K562 (cell line): ENCODE data around the gene NPB. TPM values are rescaled to one million over a fixed set of nuclear protein-coding genes. Genes with fewer than 3 reads are reported as not detected.
A peak's percentile ranks its signal among the peaks of the same experiment; 100 is the strongest.

Experiments used
- CHCHD3 ChIP-seq: fragments of 250-450 bp; sonication (Bioruptor Pico); IDR thresholded peaks from 2 replicates; pipeline ENCODE4 v2.1.2; 2022; ENCODE audit warnings: mild to moderate bottlenecking
- ELK1 ChIP-seq: sonication (generic); formaldehyde crosslinking; IDR thresholded peaks from 2 replicates; pipeline ENCODE4 v1.8.1; 2022; ENCODE audit warnings: missing genetic modification reagents
- HMG20A ChIP-seq: fragments of 450-650 bp; formaldehyde crosslinking; conservative IDR thresholded peaks from 2 replicates; pipeline ENCODE4 v1.4.0; 2020; ENCODE audit warnings: mild to moderate bottlenecking, mixed read lengths
- MBD2 ChIP-seq: sonication (generic); IDR thresholded peaks from 2 replicates; pipeline ENCODE4 v1.6.1; 2016; ENCODE audit warnings: low read depth, borderline replicate concordance
- NKRF ChIP-seq: fragments of 450-650 bp; IDR thresholded peaks from 2 replicates; pipeline ENCODE4 v1.6.1; 2016; ENCODE audit warnings: borderline replicate concordance
- NR4A1 ChIP-seq, 2 experiments: fragments of 250-450 bp in 1 of 2; fragments of 450-650 bp in 1 of 2; sonication (Bioruptor Pico) in 1 of 2; IDR thresholded peaks; 2 replicates each; pipeline versions ENCODE4 v1.4.0 to v1.6.1; 2016 to 2020; ENCODE audit warnings: mild to moderate bottlenecking in 2 of 2, missing compliant biosample characterization in 1 of 2, missing genetic modification characterization in 1 of 2, moderate library complexity in 1 of 2
- PHF21A ChIP-seq: fragments of 450-650 bp; IDR thresholded peaks from 2 replicates; pipeline ENCODE4 v1.6.1; 2017; ENCODE audit warnings: low read depth, borderline replicate concordance
- RERE ChIP-seq: sonication (generic); formaldehyde crosslinking; IDR thresholded peaks from 2 replicates; pipeline ENCODE4 v1.8.0; 2023; ENCODE audit warnings: missing genetic modification reagents, mild to moderate bottlenecking, borderline replicate concordance
- TEAD4 ChIP-seq, 2 experiments: sonication (generic) in 1 of 2; formaldehyde crosslinking in 1 of 2; IDR thresholded peaks; 2 replicates each; pipeline versions ENCODE4 v1.6.1 to v1.8.0; 2012 to 2022; ENCODE audit warnings: borderline replicate concordance in 1 of 2, inconsistent platforms in 1 of 2, low read length in 1 of 2, mild to moderate bottlenecking in 1 of 2, missing genetic modification reagents in 1 of 2
- TRIM25 ChIP-seq: fragments of 450-650 bp; IDR thresholded peaks from 2 replicates; pipeline ENCODE4 v1.7.0; 2016; ENCODE audit warnings: borderline replicate concordance
- ZFP36 ChIP-seq: fragments of 150-350 bp; IDR thresholded peaks from 2 replicates; pipeline ENCODE4 v1.6.1; 2018; ENCODE audit warnings: low read length, low read depth; ENCODE audit not compliant: partially characterized antibody
- ZKSCAN1 ChIP-seq: fragments of 150-350 bp; IDR thresholded peaks from 2 replicates; pipeline ENCODE4 v1.6.1; 2016; ENCODE audit warnings: low read depth, low read length
- ZNF23 ChIP-seq: fragments of 250-450 bp; sonication (Bioruptor Pico); IDR thresholded peaks from 2 replicates; pipeline ENCODE4 v1.4.0; 2020; ENCODE audit warnings: mild to moderate bottlenecking
- ZNF232 ChIP-seq: sonication (generic); formaldehyde crosslinking; IDR thresholded peaks from 2 replicates; pipeline ENCODE4 v1.8.0; 2022; ENCODE audit warnings: mild to moderate bottlenecking, missing genetic modification reagents
- ZNF445 ChIP-seq: fragments of 250-450 bp; sonication (Bioruptor Pico); IDR thresholded peaks from 2 replicates; pipeline ENCODE4 v1.4.0; 2020; ENCODE audit warnings: low read depth, mild to moderate bottlenecking, moderate library complexity
- ZNF695 ChIP-seq: fragments of 450-650 bp; formaldehyde crosslinking; IDR thresholded peaks from 2 replicates; pipeline ENCODE4 v1.4.0; 2020; ENCODE audit warnings: mild to moderate bottlenecking, moderate library complexity
- ZNF75A ChIP-seq: fragments of 450-650 bp; formaldehyde crosslinking; IDR thresholded peaks from 2 replicates; pipeline ENCODE4 v1.4.0; 2020; ENCODE audit warnings: mild to moderate bottlenecking
- polyA plus RNA-seq, 8 experiments: library from polyadenylated mRNA; depleted of rRNA in 4 of 8; stranded (reverse) in 5 of 8; unstranded in 3 of 8; fragments of >200 nt; fragmentation: Nextera tagmentation in 2 of 8; fragmentation: Illumina TruSeq in 1 of 8; extraction: Ambion mirVana in 2 of 8; extraction: Trizol in 1 of 8; gene quantifications; 2 replicates each; pipeline versions ENCODE4 v1.2.1 to v1.2.3, GENCODE V29; 2011 to 2014; ENCODE audit warnings: inconsistent platforms in 1 of 8, missing spikeins in 1 of 8
- total RNA-seq, 7 experiments: library from RNA; depleted of rRNA in 6 of 7; stranded (reverse); fragments of >200 nt in 6 of 7; fragmentation: Illumina TruSeq in 2 of 7; extraction: Trizol in 2 of 7; gene quantifications; 2 replicates each; pipeline versions ENCODE4 v1.2.1 to v1.2.3, GENCODE V29; 2011 to 2021; ENCODE audit warnings: low replicate concordance in 1 of 7

NPB gene
- total and polyA plus RNA-seq, 9 of the 15 experiments (the other 6 are each of a cell fraction or from before 2014, with no cell fraction given), result 0.03 to 0.61 (median 0.14) TPM; not detected in 2

GRCh38 chr17:81926451-81927151 is 24.6 kb downstream of the NPB start (continued):
- no peak for TF ChIP-seq MBD2
- no peak for TF ChIP-seq RERE (CRISPR knock-in tag)
- no peak for TF ChIP-seq ZNF232
- no peak for TF ChIP-seq ZKSCAN1
- peak; percentile 62; the same call in 1 of the 2 replicates for TF ChIP-seq NKRF
- no peak for TF ChIP-seq TRIM25
- no peak for TF ChIP-seq ZNF695 (CRISPR knock-in tag)
- no peak for TF ChIP-seq ZNF75A
- no peak for TF ChIP-seq TEAD4 (IDR thresholded peaks at IDR 0.05; ENCODE audit: low read length)
- TF ChIP-seq TEAD4 (CRISPR knock-in tag; IDR thresholded peaks at IDR 0.05; ENCODE audit: borderline replicate concordance), result no peak
- TF ChIP-seq ZNF23, result no peak
- no peak for TF ChIP-seq HMG20A (CRISPR knock-in tag)
- TF ChIP-seq ZNF445, result no peak
- TF ChIP-seq NR4A1 (CRISPR knock-in tag; IDR thresholded peaks at IDR 0.05), result no peak
- no peak for TF ChIP-seq NR4A1 (tag; IDR thresholded peaks at IDR 0.05)
- no peak for TF ChIP-seq PHF21A
- no peak for TF ChIP-seq ELK1 (CRISPR knock-in tag)
- no peak for TF ChIP-seq ZFP36
- TF ChIP-seq CHCHD3 (CRISPR knock-in tag), result no peak
